GM12872 (cell line): Measurements from ENCODE around the gene VWA3A.
A peak's percentile ranks its signal among the peaks of the same experiment; 100 is the strongest.

Experiments used
- CTCF ChIP-seq: IDR thresholded peaks from 3 replicates; pipeline ENCODE4 v1.5.1; 2011; ENCODE audit warnings: low read depth, mild to moderate bottlenecking, low read length, moderate library complexity; ENCODE audit not compliant: insufficient read depth

VWA3A gene

GRCh38 chr16:22171953-22172352 is 79.6 kb downstream of the VWA3A start:
- TF ChIP-seq CTCF = no peak

- TF ChIP-seq CTCF = no peak
Measured at GRCh38 chr16:22174642-22175041, 82.3 kb downstream of the VWA3A start.

- no peak for TF ChIP-seq CTCF
Measured at GRCh38 chr16:22177968-22178930, 85.9 kb downstream of the VWA3A start.

DNA sequence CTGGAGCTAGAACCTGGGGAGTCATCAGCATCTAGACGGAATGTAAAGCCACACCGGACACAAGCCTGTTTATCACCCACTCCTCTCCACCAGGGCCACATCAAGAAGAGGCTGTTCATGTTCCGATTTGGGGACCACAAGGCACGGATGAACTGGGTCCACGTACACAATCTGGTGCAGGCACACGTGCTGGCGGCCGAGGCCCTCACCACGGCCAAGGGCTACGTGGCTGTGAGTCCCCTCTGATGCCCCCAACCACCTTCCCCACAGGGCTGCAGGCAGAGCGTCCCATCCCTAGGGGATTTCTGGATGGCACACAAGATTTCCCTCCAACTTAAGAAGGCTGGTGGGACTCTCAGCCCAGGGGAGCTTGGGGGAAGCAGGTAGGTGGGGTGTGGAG is 89.1 kb downstream of the VWA3A start:
- no peak for TF ChIP-seq CTCF

GRCh38 chr16:22181843-22182242 is 89.5 kb downstream of the VWA3A start:
- TF ChIP-seq CTCF = no peak

GRCh38 chr16:22183335-22183734 is 91.0 kb downstream of the VWA3A start:
- no peak for TF ChIP-seq CTCF

- peak; percentile 66 for TF ChIP-seq CTCF
Measured at GRCh38 chr16:22183901-22184614, 91.7 kb downstream of the VWA3A start.
